Hippocampal formation (tissue), 2 donors: ENCODE measurements around the gene TENT4A.
"Not testable (repeated sequence)": the region's sequence is repeated elsewhere in the genome, so short reads cannot be mapped to it uniquely, and the experiment has no call there.

Source experiments
- DNase-seq, 2 donors: peaks; one replicate each; lab custom pipeline; 2025; lab: John Stamatoyannopoulos, UW

Gene TENT4A

DNA sequence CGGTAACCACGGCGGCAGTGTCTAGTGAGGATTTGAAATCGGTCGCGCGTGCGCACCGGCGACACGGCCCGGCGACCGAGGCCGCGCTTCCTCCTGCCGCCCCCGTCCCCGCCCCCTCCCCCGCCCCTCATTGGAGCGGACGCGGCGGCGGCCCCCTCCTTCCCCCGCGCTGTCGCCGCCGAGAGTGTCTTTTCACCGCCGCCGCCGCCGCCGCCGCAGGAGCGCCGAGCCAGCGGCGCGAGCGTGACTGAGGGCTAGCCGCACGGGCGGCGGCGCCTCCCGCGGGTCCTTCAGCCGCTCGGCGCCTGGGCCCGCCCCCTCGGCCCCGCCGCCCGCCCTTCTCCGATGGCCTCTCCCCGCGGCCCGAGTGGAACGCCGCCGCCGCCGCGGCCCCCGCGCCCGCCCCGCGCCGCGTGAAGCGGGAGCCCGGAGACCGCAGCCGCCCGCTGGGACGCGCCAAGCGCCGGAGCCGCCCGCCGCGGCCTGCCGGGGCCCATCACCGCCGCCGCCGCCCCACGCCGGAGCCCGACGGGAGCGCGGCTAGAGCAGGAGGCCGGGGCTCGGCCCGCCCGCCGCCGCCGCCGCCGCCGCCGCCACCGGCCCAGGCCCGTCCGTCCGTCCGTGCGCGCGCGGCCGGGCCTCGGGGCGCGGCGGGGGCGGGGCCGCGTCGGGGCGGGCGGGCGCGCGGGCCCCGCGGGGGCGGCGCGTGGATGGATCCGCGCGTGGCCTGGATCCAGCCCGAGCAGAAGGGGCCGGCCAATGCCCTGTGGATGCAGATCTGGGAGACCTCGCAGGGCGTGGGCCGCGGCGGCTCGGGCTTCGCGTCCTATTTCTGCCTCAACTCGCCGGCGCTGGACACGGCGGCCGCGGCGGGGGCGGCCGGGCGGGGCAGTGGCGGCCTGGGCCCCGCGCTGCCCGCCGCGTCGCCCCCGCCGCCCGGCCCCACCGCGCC lies at the start of gene TENT4A:
TSS of gene TENT4A (plus strand) at position 159 of the 952 bp plus-strand sequence. CDS start at position 711, 552 bp downstream.
- DNase-seq: no peak

DNA sequence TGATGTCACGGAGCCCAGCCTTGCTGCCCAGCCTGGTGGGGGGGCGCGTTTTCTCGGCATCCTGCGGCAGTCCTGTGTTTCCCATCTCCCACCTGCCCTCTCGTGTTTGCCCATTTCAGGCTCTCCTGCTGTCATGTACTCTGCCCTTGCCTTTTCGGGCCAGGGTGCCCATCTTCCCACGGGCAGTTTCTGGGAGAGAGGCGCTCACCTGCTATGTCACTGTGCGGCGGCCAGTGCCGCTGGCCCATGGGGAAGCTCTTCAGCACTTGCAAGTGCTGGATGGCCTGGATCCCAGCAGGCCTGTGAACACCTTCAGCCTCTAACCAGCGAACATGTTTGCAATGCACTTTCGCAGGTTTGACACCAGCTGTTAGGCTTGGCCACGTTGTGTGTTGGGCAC lies 46.5 kb upstream of the TENT4A start:
- DNase-seq: no peak

DNA sequence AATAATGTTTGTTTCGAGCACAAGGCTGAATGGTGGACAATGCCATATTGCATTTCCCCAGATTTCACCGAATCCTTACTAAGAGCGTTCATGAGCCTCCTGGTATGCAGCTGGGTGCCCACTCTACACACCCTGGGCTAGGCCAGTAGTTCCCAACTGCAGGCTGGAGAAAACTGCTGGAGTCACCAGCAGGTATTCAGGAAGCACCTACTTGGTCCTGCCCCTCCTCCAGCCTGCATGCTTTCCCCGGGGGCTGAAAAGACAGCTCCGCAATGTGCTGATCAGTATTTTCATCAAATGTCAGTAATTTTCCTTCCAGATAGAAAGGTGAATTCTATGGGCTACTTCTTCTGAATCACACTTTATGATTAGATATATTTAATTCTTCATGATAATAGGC lies 45.6 kb upstream of the TENT4A start:
- no peak for DNase-seq

DNA sequence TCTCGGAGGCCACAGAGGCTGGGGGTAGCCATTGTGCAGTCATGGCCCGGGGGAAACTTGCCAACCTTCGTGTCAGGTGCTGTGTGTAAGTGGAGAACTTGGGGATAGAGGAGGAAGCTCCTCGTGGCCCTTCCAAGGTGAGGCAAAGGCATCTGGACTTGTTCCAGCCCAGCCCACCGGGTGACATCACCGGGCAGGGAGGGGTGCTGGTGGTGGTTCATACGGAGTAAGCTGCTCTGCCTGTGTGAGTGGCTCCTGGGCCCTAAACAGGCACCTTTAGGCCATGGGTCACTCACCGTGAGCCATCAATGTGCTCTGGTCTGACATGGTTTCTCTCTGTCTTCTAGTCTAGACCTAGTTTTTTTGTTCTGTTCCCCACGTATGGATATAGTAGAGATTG lies 44.5 kb upstream of the TENT4A start:
- not testable (repeated sequence) for DNase-seq

DNA sequence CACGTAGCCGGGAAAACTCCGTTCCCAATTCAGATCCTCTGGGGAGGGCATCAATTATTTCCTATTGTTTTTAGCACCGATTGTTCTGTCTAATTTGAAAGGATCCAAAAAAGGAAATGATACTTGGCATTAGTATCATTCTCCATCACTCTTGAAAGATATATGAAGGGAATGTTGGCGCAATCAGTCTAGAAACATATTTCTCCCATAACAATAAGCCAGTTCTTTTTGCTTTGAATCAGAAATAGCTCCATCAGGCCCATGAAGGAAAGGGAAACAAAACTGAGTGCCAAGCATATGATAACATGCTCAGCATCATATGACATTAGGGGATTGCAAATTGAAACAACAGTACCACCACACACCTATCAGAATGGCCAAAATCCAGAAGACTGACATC lies 40.2 kb upstream of the TENT4A start:
- no peak for DNase-seq

DNA sequence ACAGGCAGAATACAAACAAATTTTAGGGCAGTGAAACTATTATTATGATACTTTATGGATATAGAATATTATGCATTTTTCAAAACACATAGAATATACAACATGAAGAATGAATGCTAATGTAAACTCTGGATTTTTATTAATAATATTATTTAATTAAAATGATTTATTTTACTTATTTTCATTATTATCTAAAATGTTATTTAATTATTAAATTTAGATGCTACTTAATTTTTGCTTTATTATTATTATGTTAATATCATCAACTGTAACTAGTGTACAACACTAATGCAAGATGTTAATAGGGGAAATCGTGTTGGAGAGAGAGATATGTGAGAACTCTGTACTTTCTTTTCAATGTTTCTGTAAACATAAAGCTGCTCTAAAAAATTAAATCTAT lies 39.3 kb upstream of the TENT4A start:
- DNase-seq: no peak

DNA sequence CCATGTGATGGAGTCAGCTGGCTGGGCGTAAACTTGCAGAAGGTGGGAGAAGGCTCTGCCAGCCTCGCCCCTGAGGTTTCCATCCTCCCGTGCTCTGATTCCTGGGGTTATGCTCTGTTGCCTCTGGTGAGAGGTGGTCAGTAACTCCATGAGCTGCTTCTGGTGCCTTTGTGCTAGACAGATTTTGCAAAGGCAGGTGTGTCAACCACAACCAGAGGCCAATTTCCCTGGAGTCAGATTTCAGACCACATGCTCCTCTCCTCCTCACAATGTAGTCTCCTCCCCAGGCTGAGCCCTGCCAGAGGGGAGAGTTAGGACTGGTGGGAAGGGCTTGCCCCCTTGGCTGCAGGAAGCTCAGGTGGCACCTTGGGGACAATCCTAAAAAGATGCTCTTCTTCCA lies 38.8 kb upstream of the TENT4A start:
- no peak for DNase-seq

DNA sequence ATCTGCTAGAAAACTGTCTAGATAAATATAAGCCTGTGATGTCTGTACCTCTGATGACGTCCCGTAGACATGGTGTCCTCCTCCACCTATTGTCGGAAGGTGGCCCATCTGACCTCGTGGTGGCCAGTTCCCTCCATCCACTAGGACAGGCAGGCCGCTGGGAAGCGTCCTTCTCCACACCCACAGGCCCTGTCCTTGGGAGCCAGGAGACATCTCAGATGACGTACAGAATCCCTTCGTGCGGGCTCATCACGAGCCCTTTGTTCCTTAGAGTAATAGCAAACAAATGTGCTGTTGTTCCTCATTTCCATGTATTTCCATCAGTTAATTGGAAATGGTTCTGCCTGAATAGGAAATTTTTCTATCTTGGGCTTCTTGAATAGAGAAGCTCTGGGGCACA lies 38.3 kb upstream of the TENT4A start:
- no peak for DNase-seq

DNA sequence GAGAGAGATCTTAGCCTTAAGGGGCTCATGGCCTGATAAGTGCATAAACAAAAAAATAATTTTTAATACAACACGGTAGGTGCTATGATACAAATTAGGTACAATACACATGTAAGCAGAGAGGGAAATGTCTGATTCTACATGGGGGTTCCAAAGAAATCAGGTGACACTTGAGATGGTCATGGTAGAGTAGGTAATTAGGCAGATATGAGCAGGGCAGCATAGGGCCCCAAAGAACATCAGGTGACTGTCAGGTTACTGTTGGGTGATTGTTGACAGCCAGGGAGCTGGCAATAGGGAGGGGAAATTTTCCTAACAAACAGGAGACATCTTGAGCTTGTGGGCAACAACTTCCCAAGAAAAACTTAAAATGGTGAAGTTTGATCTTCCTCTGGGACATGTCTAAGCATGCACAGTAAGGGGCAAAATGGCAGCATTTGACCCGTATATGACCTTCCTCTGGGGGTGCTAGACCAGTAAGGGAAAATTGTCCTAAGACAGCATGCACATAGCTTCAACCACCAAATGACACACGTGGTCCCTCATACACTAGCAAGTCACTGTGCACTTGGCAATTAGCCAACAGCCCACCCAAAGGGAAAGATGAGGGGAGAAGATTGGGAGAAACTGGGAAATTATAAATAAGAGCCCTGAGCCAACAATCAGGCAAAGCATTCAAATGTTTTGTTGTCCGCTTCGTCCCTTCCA lies 37.3 kb upstream of the TENT4A start:
- no peak for DNase-seq

DNA sequence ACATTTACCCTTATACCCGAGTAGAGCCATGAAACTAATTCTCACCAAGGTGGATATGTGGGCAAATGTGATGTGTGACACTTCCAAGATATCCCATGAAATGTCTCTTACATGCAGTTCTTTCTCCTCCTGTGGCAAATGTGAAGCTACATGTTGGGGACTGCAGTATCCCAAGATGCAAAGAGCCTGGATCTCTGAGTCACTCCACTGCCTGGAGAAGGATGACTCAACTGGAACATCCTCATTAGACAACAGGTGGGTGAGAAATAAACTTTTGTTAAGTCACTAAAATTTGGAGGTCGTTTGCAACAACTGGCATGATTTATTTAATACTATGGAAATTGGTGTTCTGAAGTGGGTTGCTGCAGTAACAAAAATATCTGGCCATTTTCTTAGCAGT lies 36.5 kb upstream of the TENT4A start:
- no peak for DNase-seq

DNA sequence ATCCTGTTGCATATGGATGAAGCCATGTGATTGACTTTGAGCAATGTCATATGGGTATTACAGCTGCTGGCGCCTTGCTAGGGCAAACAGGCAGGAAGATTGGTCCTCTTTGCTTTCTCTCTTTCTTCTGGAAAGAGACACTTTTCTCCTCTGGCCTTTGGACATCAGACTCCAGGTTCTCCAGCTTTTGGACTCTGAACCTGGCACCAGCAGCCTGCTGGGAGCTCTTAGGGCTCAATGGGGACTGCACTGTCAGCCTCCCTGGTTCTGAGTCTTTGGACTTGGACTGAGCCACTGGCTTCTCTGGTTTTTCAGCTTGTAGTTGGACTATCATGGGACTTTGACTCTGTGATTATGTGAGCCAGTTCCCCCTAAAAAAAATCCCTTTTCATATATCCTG lies 34.8 kb upstream of the TENT4A start:
- DNase-seq: no peak

DNA sequence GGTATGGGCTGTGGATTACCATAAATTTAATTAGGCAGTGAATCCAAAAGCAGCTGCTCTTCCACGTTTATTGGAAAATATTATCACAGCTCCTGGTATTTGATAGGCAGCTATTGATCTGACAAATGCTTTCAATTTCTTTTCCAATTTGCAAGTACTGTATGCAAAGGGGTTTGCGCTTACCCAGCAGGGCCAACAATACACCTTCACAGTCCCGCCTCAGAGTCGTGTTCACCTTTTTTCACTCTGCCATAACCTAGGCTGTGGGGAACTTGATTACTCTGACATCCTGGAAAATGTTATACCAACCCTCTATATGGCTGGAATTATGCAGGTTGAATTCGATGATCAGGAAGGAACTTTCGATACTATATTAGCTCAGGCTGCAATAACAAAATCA lies 32.3 kb upstream of the TENT4A start:
- DNase-seq: no peak

DNA sequence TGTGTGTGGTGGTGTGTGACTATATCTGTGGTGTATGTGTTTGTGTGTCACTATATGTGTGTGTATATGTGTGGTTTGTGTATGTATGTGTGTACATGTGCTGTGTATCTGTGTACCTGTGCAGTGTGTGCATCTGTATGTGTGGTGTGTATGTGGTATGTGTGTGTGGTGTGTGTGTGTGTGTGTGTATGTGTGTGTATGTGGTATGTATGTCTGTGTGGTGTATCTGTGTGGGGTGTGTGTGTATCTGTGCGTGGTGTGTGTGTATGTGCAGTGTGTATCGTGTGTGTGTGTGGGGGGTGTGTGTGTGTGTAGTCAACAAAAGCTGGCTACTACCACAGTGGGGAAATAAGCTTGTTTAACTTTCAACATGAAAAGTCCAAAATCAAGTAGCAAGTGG lies 31.6 kb upstream of the TENT4A start:
- DNase-seq: no peak

DNA sequence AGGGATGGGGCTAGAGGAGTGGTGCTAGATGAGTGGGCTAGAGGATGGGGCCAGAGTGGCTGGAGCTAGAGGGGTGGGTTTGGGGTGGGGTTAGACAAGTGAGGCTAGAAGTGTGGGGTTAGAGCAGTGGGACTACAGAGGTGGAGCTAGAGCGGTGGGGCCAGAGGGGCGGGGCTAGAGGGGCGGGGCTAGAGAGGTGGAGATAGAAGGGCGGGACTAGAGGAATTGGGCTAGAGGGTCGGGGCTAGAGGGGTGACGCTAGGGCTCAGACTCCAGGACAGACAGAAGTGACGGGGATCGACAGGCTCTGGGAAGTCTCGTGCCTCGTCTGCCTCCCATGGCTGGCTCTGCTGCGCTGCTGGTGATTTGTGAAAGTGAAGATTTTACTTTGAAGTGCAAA lies 31.0 kb upstream of the TENT4A start:
- no peak for DNase-seq

DNA sequence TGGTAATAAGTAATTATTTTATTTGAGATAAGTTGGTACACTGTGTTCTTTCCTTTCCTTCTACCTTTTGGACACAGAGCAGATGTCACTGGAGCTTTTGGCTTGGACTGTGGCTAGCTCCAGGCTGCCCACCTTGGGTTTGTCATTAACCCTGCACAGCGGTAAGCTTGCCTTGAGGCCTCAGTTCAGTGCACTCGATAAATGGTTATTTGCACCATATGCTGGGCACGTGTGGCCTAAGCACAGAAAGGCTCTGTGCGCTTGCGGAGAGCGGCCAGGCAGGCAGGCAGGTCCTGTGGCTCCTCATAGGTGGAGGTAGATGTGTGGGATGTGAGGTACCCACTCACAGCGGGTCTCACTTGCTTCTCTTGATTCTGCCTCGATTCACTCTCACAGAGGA lies 30.0 kb upstream of the TENT4A start:
- no peak for DNase-seq

DNA sequence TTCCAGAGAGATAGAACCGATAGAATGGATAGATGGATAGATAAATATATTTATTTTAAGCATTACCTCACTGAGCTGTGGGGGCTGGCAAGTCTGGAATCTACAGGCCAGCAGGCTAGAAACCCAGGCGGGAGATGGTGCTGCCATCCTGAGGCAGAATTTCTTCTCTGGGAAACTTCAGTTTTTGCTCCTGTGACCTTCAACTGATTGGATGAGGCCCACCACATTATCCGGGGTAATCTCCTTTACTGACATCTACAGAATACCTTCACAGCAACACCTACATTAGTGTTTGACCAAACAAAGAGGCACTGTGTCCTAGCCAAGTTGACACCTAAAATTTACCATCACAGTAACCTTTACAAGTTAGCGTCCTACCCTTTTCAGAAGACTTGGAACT lies 29.2 kb upstream of the TENT4A start:
- no peak for DNase-seq

DNA sequence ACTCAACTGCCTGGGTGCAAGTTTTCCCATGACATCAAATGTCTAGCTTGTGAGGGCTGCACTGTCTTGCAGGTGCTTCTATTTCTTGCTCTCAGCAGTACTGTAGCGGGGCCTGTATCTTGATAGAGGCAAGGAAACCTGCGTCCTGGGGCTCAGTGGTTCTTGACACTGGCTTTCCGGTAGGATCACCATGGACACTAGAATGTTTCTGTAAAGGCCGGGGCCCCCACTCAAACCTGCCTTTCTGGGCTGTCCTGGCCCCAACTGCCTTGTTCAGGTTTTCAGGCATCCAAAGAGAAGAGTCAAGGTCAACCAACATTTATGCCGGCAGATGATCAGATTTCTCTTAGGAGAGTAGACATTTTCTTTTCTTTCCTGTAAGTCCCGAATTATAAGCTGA lies 26.7 kb upstream of the TENT4A start:
- no peak for DNase-seq

DNA sequence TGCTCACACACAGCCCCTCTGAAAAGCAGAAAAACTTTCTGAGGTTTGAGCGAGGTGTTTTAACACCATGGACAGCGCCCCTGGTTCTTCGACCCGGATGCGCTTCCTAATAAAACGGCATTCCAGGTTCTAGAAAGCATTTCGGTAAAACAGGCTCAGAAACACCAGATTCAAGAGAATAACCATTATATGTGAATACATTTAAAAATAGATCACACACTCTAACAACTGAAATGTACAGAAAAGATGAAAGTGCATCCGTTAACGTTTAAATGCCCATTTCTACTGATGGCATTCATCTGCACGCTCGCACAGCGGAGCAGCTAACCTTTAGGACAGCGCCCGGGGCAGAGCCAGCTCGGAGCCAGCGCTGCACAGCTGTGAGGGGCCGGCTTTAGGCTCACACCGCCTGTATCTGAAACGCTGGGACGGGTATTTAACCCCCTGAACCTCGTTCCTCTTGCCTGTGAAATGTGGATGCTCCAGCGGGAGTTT lies 26.3 kb upstream of the TENT4A start:
- no peak for DNase-seq

DNA sequence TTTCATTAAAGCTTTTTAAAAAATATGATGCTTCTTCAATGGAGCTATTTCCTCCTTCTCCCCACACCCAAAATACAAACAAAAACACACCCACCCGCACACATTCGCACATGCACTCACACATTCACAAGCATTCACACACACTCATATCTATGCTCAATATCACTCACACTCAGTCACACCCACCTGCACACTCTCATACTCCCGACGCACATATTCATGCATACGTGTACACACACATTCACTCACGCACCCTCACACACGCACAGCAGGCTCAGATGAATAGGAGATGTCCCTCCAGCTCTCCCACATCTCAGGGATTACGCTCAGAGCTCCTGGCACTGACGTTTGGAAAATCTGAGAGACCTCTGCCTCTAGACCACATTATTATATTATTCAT lies 25.7 kb upstream of the TENT4A start:
- no peak for DNase-seq

DNA sequence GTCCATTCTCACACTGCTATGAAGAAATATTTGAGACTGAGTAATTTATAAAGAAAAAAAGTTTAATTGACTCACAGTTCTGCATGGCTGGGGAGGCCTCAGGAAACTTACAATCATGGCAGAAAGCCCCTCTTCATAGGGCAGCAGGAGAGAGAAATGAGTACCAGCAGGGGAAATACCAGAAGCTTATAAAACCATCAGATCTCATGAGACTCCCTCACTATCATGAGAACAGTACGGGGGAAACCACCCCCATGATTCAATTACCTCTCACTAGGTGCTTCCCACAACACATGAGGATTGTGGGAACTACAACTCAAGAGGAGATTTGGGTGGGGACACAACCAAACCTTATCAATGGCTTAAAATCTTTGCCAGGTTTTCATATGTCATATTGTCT lies 20.3 kb upstream of the TENT4A start:
- DNase-seq: no peak

DNA sequence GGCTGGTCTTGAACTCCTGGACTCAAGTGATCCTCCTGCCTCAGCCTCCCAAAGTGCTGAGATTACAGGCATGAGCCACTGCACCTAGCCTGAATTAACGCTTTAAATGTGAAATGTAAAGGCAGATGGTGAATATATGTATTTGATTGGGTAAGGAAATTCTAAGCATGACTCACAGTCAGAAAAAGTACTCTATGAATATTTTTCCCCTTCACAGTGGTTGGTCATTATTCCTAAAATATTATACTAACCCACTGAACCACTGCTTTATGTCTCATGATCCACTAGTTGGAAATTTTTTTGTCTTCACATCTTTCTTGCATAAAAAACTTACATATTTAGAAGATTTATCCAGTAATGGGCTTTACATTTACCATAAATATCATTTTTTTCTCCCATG lies 14.5 kb upstream of the TENT4A start:
- no peak for DNase-seq

DNA sequence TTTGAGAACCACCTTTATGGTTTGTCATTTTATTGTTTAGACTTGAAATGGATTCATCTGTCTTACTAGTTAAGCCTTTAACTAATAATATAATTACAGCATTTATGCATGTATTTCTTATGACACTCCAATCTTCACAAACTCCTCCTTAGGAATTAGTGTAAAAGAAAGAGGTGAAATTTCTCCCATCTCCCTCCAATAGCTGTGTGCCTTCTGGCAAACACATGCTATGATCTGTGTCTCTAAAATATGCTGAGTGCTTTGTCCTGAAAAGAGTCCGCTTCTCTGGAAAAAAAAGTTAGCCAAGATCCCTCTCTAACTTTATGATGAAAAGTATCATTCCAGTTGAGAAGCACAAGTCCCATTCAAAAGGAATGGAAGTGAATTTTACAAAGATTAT lies 13.9 kb upstream of the TENT4A start:
- DNase-seq: no peak

DNA sequence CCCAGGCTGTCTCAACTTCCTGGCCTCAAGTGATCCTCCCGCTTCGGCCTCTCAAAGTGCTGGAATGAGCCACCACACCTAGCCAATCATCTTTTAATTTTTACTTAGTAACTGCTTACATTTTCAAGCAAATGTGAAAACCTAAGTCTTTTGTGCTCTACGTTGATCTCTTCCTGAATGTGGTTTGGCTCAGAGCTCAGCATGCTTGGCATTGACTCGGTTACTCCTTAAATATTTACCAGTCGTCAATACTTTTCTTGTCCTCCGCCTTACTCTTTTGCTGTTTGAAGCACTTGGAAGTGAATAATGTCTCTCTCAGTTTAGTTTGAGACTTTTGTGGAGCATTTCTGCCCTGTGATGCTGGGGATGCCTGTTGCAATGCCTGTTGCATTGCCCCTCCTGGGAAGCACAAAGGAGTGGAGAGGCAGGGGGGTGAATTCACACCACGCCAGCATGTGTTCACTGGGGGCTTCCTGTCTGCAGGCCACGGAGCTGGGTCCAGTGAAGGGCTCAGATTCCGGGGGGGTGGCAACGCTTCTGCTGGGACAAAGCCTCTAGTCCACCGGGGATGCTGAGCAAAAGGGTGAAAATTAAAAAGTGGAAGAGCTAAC lies 13.1 kb upstream of the TENT4A start:
- DNase-seq: no peak
